Neuronal stem cell (in vitro differentiated cells): Measurements from ENCODE around the gene WHAMM.

Source experiments
- DNase-seq: peaks from one replicate; pipeline ENCODE4 v3.0.0-alpha.2; 2013; ENCODE audit warnings: low spot score
- H2AFZ ChIP-seq: one replicate; pipeline ENCODE4 v1.6.1; 2013; ENCODE audit warnings: mild to moderate bottlenecking, low read length, inconsistent platforms
- H2AK5ac ChIP-seq: 2 replicates; pipeline ENCODE4 v1.6.1; 2013; ENCODE audit warnings: low read depth, mild to moderate bottlenecking, inconsistent platforms, low read length, moderate library complexity, mixed read lengths
- H2BK120ac ChIP-seq: 2 replicates; pipeline ENCODE4 v1.6.1; 2013; ENCODE audit warnings: low read depth, mild to moderate bottlenecking, inconsistent platforms, low read length, moderate library complexity, mixed read lengths
- H2BK12ac ChIP-seq: one replicate; pipeline ENCODE4 v1.6.1; 2013; ENCODE audit warnings: low read length, inconsistent platforms
- H2BK15ac ChIP-seq: 2 replicates; pipeline ENCODE4 v1.6.1; 2013; ENCODE audit warnings: mild to moderate bottlenecking, low read length, inconsistent platforms, mixed read lengths
- H2BK5ac ChIP-seq: one replicate; pipeline ENCODE4 v1.6.1; 2013; ENCODE audit warnings: inconsistent platforms, mild to moderate bottlenecking, low read length, moderate library complexity
- H3K14ac ChIP-seq: one replicate; pipeline ENCODE4 v1.6.1; 2013; ENCODE audit warnings: low read length, inconsistent platforms
- H3K18ac ChIP-seq: 2 replicates; pipeline ENCODE4 v1.6.1; 2013; ENCODE audit warnings: low read length, inconsistent platforms
- H3K23ac ChIP-seq: 2 replicates; pipeline ENCODE4 v1.6.1; 2013; ENCODE audit warnings: low read depth, mild to moderate bottlenecking, mixed read lengths, low read length, inconsistent platforms; ENCODE audit not compliant: poor library complexity
- H3K27ac ChIP-seq: replicated peaks from 3 replicates; pipeline ENCODE4 v1.5.1; 2013; ENCODE audit warnings: low read length, inconsistent platforms
- H3K27me3 ChIP-seq, 3 experiments: 2 replicates each; pipeline ENCODE4 v1.6.1; 2013; ENCODE audit warnings: low read length in 3 of 3, mild to moderate bottlenecking in 2 of 3, inconsistent platforms in 1 of 3, low read depth in 1 of 3, mixed read lengths in 1 of 3, moderate library complexity in 1 of 3; ENCODE audit not compliant: control insufficient read depth in 3 of 3, insufficient read depth in 3 of 3
- H3K36me3 ChIP-seq, 2 donors: replicated peaks in 1 of 2; 2 replicates each; pipeline ENCODE4 v1.6.1; 2013; ENCODE audit warnings: low read length in 2 of 2; ENCODE audit not compliant: control insufficient read depth in 2 of 2, insufficient read depth in 2 of 2
- H3K4ac ChIP-seq: 2 replicates; pipeline ENCODE4 v1.6.1; 2013; ENCODE audit warnings: inconsistent platforms, mild to moderate bottlenecking, low read length, moderate library complexity
- H3K4me1 ChIP-seq, 2 donors: 1 replicate in 1 of 2; 2 replicates in 1 of 2; pipeline ENCODE4 v1.6.1; 2013; ENCODE audit warnings: low read length in 2 of 2, low read depth in 1 of 2; ENCODE audit not compliant: control insufficient read depth in 2 of 2, insufficient read depth in 1 of 2
- H3K4me2 ChIP-seq: one replicate; pipeline ENCODE4 v1.6.1; 2013; ENCODE audit warnings: mild to moderate bottlenecking, low read length, inconsistent platforms; ENCODE audit not compliant: insufficient read depth, poor library complexity, severe bottlenecking
- H3K4me3 ChIP-seq, 2 donors: 2 replicates each; pipeline ENCODE4 v1.5.1; 2013; ENCODE audit warnings: low read length in 2 of 2, mild to moderate bottlenecking in 2 of 2, inconsistent platforms in 1 of 2, moderate library complexity in 1 of 2
- H3K79me1 ChIP-seq: one replicate; pipeline ENCODE4 v1.6.1; 2013; ENCODE audit warnings: low read depth, mild to moderate bottlenecking, inconsistent platforms, low read length, moderate library complexity
- H3K9ac ChIP-seq: one replicate; pipeline ENCODE4 v1.6.1; 2013; ENCODE audit warnings: mild to moderate bottlenecking, low read depth, low read length, inconsistent platforms; ENCODE audit not compliant: poor library complexity
- H3K9me3 ChIP-seq, 2 donors: replicated peaks in 1 of 2; 2 replicates each; pipeline versions ENCODE3 to v1.6.1; 2013; ENCODE audit warnings: low read length in 2 of 2, mild to moderate bottlenecking in 2 of 2, inconsistent platforms in 1 of 2, low read depth in 1 of 2, mixed read lengths in 1 of 2, moderate library complexity in 1 of 2; ENCODE audit not compliant: control insufficient read depth in 2 of 2, insufficient read depth in 1 of 2
- H4K8ac ChIP-seq: one replicate; pipeline ENCODE4 v1.6.1; 2013; ENCODE audit warnings: low read depth, mild to moderate bottlenecking, inconsistent platforms, low read length, moderate library complexity
- H4K91ac ChIP-seq: one replicate; pipeline ENCODE4 v1.6.1; 2013; ENCODE audit warnings: low read length, low read depth, mild to moderate bottlenecking, inconsistent platforms; ENCODE audit not compliant: poor library complexity
- WGBS, 2 donors: extraction: QIAGEN DNeasy Blood & Tissue Kit; methylation state at CpG; one replicate each; pipeline ENCODE4 v1.1.7; 2013; ENCODE audit warnings: missing lambda C conversion rate in 2 of 2, mixed read lengths in 1 of 2; ENCODE audit not compliant: insufficient read length in 2 of 2, insufficient replicate concordance in 1 of 2; ENCODE audit errors: extremely low coverage in 2 of 2; 5-methylcytosine and 5-hydroxymethylcytosine counted together

Gene WHAMM

DNA sequence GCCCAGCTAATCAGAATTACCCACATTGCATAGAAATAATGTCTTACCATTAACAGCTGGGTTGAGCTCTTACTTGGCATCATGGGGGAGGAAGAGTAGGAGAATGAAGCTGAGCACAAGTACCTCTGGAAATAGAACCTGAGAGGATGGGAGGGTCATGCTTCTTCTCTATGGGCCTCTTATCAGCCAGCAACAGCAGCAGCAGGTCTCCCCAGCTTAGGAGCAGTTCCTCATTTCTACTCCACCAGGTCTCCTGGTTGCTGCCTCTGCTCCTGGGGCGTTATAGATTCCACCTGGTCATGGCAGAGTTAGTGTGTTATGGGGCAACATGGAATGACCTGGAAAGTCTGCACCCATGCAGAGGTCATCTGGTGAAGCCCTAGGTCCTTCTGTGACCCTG is 6.9 kb upstream of the WHAMM start:
- no peak overlapping the region for H2BK5ac ChIP-seq
- H3K18ac ChIP-seq = no peak overlapping the region
- no peak overlapping the region for H3K4me3 ChIP-seq
- H3K27ac ChIP-seq = no peak overlapping the region
- DNase-seq = no peak
- no peak overlapping the region for H3K14ac ChIP-seq
- H3K9ac ChIP-seq = no peak overlapping the region
- no peak overlapping the region for H3K4me2 ChIP-seq
- H3K79me1 ChIP-seq = no peaks in the 10 kb centered on the region
- H2AK5ac ChIP-seq = no peak overlapping the region
- H3K4ac ChIP-seq = no peak overlapping the region
- no peak overlapping the region for H2BK15ac ChIP-seq
- no peak overlapping the region for H3K23ac ChIP-seq
- WGBS, 2 donors = no CpG with 5 or more reads among the region's 1 CpG
- no peaks in the 10 kb centered on the region for H3K4me1 ChIP-seq
- peaks cover 2 to 29% (median 11%) of the 10 kb centered on the region in 3 experiments for H3K27me3 ChIP-seq
- no peaks in the 10 kb centered on the region for H3K9me3 ChIP-seq
- H2BK12ac ChIP-seq = no peak overlapping the region
- H3K36me3 ChIP-seq = no peaks in the 10 kb centered on the region
- no peak overlapping the region for H4K91ac ChIP-seq
- H2BK120ac ChIP-seq = no peak overlapping the region
- no peak overlapping the region for H4K8ac ChIP-seq
- H2AFZ ChIP-seq = no peak overlapping the region

DNA sequence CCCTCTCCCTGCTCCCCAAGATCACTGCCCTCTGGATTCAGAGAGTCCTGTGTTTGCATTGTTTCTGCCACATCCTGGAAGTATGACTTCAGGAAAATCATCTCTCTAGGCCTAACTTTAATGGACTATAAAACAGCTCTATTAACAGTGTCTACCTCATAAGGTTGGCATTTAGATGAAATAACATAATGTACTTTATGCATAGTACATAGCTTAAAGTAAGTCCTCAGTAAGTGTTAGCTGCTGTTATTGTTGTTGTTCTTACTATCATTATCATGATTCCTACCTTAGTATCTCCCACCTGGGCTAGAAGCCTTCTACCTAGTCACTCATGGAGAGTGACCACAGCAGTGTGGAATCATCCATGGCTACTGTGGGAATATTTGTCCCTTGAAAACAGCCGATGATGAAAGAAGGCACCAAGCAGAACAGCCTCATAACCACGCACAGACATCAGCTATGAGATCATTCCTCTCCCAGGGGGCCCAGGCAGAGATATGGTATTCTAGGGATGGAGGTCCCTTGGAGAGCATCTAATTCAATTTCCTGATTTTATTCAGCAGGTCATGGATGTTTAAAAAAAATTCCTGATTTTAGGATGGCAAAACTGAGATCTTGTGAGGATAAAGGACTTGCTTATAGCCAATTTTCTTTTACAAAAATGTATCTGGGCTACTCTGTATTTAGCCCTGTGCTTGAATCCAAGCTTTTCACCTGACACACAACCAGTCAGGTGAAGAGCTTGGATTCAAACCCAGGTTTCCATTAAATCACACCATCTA is 5.4 kb upstream of the WHAMM start:
- H3K4ac ChIP-seq = no peak overlapping the region
- H3K79me1 ChIP-seq = no peaks in the 10 kb centered on the region
- no peak overlapping the region for H3K4me3 ChIP-seq
- DNase-seq = no peak
- no peak overlapping the region for H2AK5ac ChIP-seq
- H2BK120ac ChIP-seq = no peak overlapping the region
- no peak overlapping the region for H4K8ac ChIP-seq
- no peak overlapping the region for H2BK15ac ChIP-seq
- no peak overlapping the region for H3K9ac ChIP-seq
- no CpG with 5 or more reads among the region's 2 CpGs for WGBS, 2 donors
- no peak overlapping the region for H3K4me2 ChIP-seq
- no peak overlapping the region for H3K23ac ChIP-seq
- no peak overlapping the region for H3K14ac ChIP-seq
- H2BK12ac ChIP-seq = no peak overlapping the region
- no peak overlapping the region for H3K27ac ChIP-seq
- H4K91ac ChIP-seq = no peak overlapping the region
- H3K4me1 ChIP-seq = no peaks in the 10 kb centered on the region
- H2AFZ ChIP-seq = no peak overlapping the region
- H3K36me3 ChIP-seq = no peaks in the 10 kb centered on the region
- H3K18ac ChIP-seq = no peak overlapping the region
- H3K27me3 ChIP-seq = peaks cover 2 to 29% (median 11%) of the 10 kb centered on the region in 3 experiments
- no peak overlapping the region for H2BK5ac ChIP-seq
- H3K9me3 ChIP-seq = no peaks in the 10 kb centered on the region

- H3K27ac ChIP-seq = no peak overlapping the region
- DNase-seq = no peak
- no peak overlapping the region for H2BK120ac ChIP-seq
- H3K79me1 ChIP-seq = no peaks in the 10 kb centered on the region
- no peak overlapping the region for H2AK5ac ChIP-seq
- no peaks in the 10 kb centered on the region for H3K36me3 ChIP-seq
- H3K9me3 ChIP-seq = no peaks in the 10 kb centered on the region
- no peak overlapping the region for H3K23ac ChIP-seq
- H4K91ac ChIP-seq = no peak overlapping the region
- no CpG with 5 or more reads among the region's 1 CpG for WGBS, 2 donors
- no peak overlapping the region for H2AFZ ChIP-seq
- no peak overlapping the region for H3K9ac ChIP-seq
- no peak overlapping the region for H3K14ac ChIP-seq
- H2BK5ac ChIP-seq = no peak overlapping the region
- H3K27me3 ChIP-seq = peaks cover 2 to 23% (median 9%) of the 10 kb centered on the region in 3 experiments
- H2BK12ac ChIP-seq = no peak overlapping the region
- H3K18ac ChIP-seq = no peak overlapping the region
- no peak overlapping the region for H2BK15ac ChIP-seq
- no peak overlapping the region for H3K4me2 ChIP-seq
- H4K8ac ChIP-seq = no peak overlapping the region
- H3K4me1 ChIP-seq = no peaks in the 10 kb centered on the region
- H3K4me3 ChIP-seq = no peak overlapping the region
- no peak overlapping the region for H3K4ac ChIP-seq
Observed at GRCh38 chr15:82804575-82804949, 4.9 kb upstream of the WHAMM start.

- WGBS, 2 donors = no CpG with 5 or more reads among the region's 2 CpGs
- Histone ChIP-seq H3K23ac (no peak within 1 kb of the TSS), H2AK5ac (no peak within 1 kb of the TSS), H4K91ac (no peak within 1 kb of the TSS), H2BK12ac (no peak within 1 kb of the TSS), H2BK5ac (no peak within 1 kb of the TSS), H3K4me2 (no peak within 1 kb of the TSS), H2BK15ac (no peak within 1 kb of the TSS), H2BK120ac (no peak within 1 kb of the TSS), H3K18ac (no peak within 1 kb of the TSS), H3K27me3 (peaks cover 2 to 19% (median 6%) of the 10 kb centered on the region in 3 experiments), H3K27ac (no peak within 1 kb of the TSS), H2AFZ (peak within 1 kb of the TSS; percentile 17), H4K8ac (no peak within 1 kb of the TSS), H3K4ac (no peak within 1 kb of the TSS), H3K4me1 (peaks cover 0 to 2% of the 10 kb centered on the region in 2 donors), H3K14ac (no peak within 1 kb of the TSS), H3K36me3 (no peaks in the 10 kb centered on the region), H3K9me3 (no peaks in the 10 kb centered on the region), H3K79me1 (no peaks in the 10 kb centered on the region), H3K4me3 (no peak within 1 kb of the TSS), H3K9ac (no peak within 1 kb of the TSS)
- no peak for DNase-seq
Observed at GRCh38 chr15:82805994-82806406, 3.4 kb upstream of the WHAMM start, which contains the start of gene FSD2. TSS of gene FSD2 (minus strand) at chr15:82806069. CDS start at chr15:82787390, 18,679 bp downstream.
